HG03064 (cell line): ENCODE data around the gene MOAP1.
"Not testable (repeated sequence)": the region's sequence is repeated elsewhere in the genome, so short reads cannot be mapped to it uniquely, and the experiment has no call there.

ENCODE experiments used
- ATAC-seq: cut with Tn5 transposase; IDR thresholded peaks from one replicate; pipeline ENCODE4 v1.9.1; 2021; ENCODE audit warnings: low read depth; ENCODE audit not compliant: unreplicated experiment

MOAP1 gene

GRCh38 chr14:93184391-93185348 lies at the start of gene MOAP1, which contains the start of gene LYSET:
Gene MOAP1 (minus strand): TSS chr14:93184897. CDS start chr14:93184242, 655 bp downstream.
Gene LYSET (plus strand): TSS chr14:93185317. CDS start chr14:93185406, 89 bp downstream.
- ATAC-seq, result peak; percentile 81

- ATAC-seq, result not testable (repeated sequence)
Measured at GRCh38 chr14:93233078-93233477, 48.4 kb upstream of the MOAP1 start.

GRCh38 chr14:93232159-93232558 lies 47.5 kb upstream of the MOAP1 start:
- no peak for ATAC-seq

- ATAC-seq, result no peak
Measured at GRCh38 chr14:93231129-93231979, 46.7 kb upstream of the MOAP1 start.

GRCh38 chr14:93230539-93230938 lies 45.8 kb upstream of the MOAP1 start:
- ATAC-seq, result no peak

GRCh38 chr14:93228550-93228949 lies 43.9 kb upstream of the MOAP1 start:
- no peak for ATAC-seq

- no peak for ATAC-seq
Measured at GRCh38 chr14:93223565-93223964, 38.9 kb upstream of the MOAP1 start.

- no peak for ATAC-seq
Measured at GRCh38 chr14:93220509-93220908, 35.8 kb upstream of the MOAP1 start.

GRCh38 chr14:93219103-93219726 lies 34.5 kb upstream of the MOAP1 start:
- peak; percentile 81 for ATAC-seq

GRCh38 chr14:93214598-93214997 lies 29.9 kb upstream of the MOAP1 start:
- ATAC-seq, result no peak

- ATAC-seq, result peak; percentile 48
Measured at GRCh38 chr14:93212432-93212831, 27.7 kb upstream of the MOAP1 start.

GRCh38 chr14:93207468-93208308 lies 23.0 kb upstream of the MOAP1 start:
- ATAC-seq, result peak; percentile 34

GRCh38 chr14:93206793-93207467 lies 22.2 kb upstream of the MOAP1 start, which contains the start of the genes GON7 and UBR7:
Gene GON7 (minus strand): TSS chr14:93207065. CDS start chr14:93207037, 28 bp downstream.
Gene UBR7 (plus strand): TSS chr14:93207256. CDS start chr14:93207292, 36 bp downstream.
- ATAC-seq, result peak; percentile 85

GRCh38 chr14:93201155-93201704 lies 16.5 kb upstream of the MOAP1 start:
- no peak for ATAC-seq

GRCh38 chr14:93200553-93200952 lies 15.9 kb upstream of the MOAP1 start:
- no peak for ATAC-seq

- ATAC-seq, result no peak
Measured at GRCh38 chr14:93199031-93199430, 14.3 kb upstream of the MOAP1 start.

GRCh38 chr14:93195316-93195999 lies 10.8 kb upstream of the MOAP1 start:
- ATAC-seq, result no peak

GRCh38 chr14:93186956-93187355 lies 2.3 kb upstream of the MOAP1 start:
- ATAC-seq, result no peak
